Chondrocyte (in vitro differentiated cells): ENCODE results near the gene ADSS1. TPM values are rescaled to one million over a fixed set of nuclear protein-coding genes. Genes with fewer than 3 reads are reported as not detected.
"Not testable (repeated sequence)": the region's sequence is repeated elsewhere in the genome, so short reads cannot be mapped to it uniquely, and the experiment has no call there.

Experiments
- DNase-seq: peaks from one replicate; pipeline ENCODE4 v3.0.0; 2021; ENCODE audit warnings: mixed read lengths, low spot score
- H3K27ac Mint-ChIP-seq: one replicate; pipeline ENCODE4 v1.8.0; 2021; ENCODE audit warnings: mild to moderate bottlenecking, moderate library complexity, mixed read lengths; ENCODE audit not compliant: unreplicated experiment
- H3K27me3 Mint-ChIP-seq: 2 replicates; pipeline ENCODE4 v1.8.0; 2021; ENCODE audit warnings: low read depth, mixed read lengths
- H3K36me3 Mint-ChIP-seq: 2 replicates; pipeline ENCODE4 v1.8.0; 2021; ENCODE audit warnings: low read depth, mixed read lengths
- H3K4me1 Mint-ChIP-seq: 2 replicates; pipeline ENCODE4 v1.8.0; 2021; ENCODE audit warnings: low read depth, mild to moderate bottlenecking, mixed read lengths
- H3K4me3 Mint-ChIP-seq: one replicate; pipeline ENCODE4 v1.8.0; 2021; ENCODE audit warnings: mild to moderate bottlenecking, moderate library complexity, mixed read lengths; ENCODE audit not compliant: unreplicated experiment
- H3K9me3 Mint-ChIP-seq: 2 replicates; pipeline ENCODE4 v1.8.0; 2021; ENCODE audit warnings: low read depth, mixed read lengths
- CTCF ChIP-seq: fragments of 200-600 bp; sonication (generic); IDR thresholded peaks from 2 replicates; pipeline ENCODE4 v1.5.0; 2021; ENCODE audit warnings: antibody characterized with exemption, mild to moderate bottlenecking, moderate library complexity
- total RNA-seq: library from RNA; stranded (reverse); gene quantifications from 3 replicates; pipeline ENCODE4 v1.2.1, GENCODE V29; 2021

Gene ADSS1
- total RNA-seq, 1 donor from 2014 or later = 7.1 TPM

DNA sequence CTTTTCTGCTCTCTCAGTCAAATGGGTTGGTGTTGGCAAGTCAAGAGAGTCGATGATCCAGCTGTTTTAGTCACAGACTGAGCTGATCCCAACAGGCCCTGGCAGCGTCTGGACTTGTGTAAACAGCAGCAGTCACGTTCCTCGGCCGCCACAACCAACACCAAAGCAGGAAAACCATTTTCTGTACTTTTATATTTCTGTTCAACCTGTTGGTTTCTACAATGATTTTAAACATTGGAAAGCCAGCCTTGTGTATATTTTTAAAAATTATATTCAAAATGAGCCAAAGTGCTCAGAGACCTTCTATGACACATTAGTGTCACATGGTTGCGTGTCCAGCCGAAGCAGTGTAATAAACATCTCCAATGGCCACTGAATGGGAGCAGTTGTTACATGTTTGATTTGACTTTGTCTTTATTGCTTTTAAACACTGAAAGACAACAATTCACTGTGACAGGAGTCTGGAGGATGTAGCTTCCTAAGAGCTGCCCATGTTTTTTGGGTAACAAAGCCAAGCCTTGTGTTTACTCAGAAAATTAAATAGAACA, 23.0 kb downstream of the ADSS1 start:
- H3K4me3 Mint-ChIP-seq = no peak overlapping the region
- no peaks in the 10 kb centered on the region for H3K27me3 Mint-ChIP-seq

GRCh38 chr14:104747876-104748275, 23.8 kb downstream of the ADSS1 start:
- no peak for TF ChIP-seq CTCF
- no peak overlapping the region for H3K4me3 Mint-ChIP-seq
- H3K27ac Mint-ChIP-seq = peak overlapping the region; percentile 63
- no peak for DNase-seq
- H3K36me3 Mint-ChIP-seq = peaks cover 3% of the 10 kb centered on the region
- no peaks in the 10 kb centered on the region for H3K9me3 Mint-ChIP-seq
- no peaks in the 10 kb centered on the region for H3K27me3 Mint-ChIP-seq
- peaks cover 57% of the 10 kb centered on the region for H3K4me1 Mint-ChIP-seq

More for the DNA sequence above, 23.0 kb downstream of the ADSS1 start:
- Mint-ChIP-seq H3K36me3 (peaks cover 3% of the 10 kb centered on the region), H3K4me1 (peaks cover 60% of the 10 kb centered on the region), H3K9me3 (no peaks in the 10 kb centered on the region), H3K27ac (peak overlapping the region; percentile 75)
- TF ChIP-seq CTCF = no peak
- no peak for DNase-seq

GRCh38 chr14:104749111-104749649, 25.2 kb downstream of the ADSS1 start:
- peaks cover 2% of the 10 kb centered on the region for H3K36me3 Mint-ChIP-seq
- no peak for TF ChIP-seq CTCF
- H3K27ac Mint-ChIP-seq = peak overlapping the region; percentile 92
- H3K9me3 Mint-ChIP-seq = no peaks in the 10 kb centered on the region
- H3K27me3 Mint-ChIP-seq = no peaks in the 10 kb centered on the region
- H3K4me1 Mint-ChIP-seq = peaks cover 61% of the 10 kb centered on the region
- no peak overlapping the region for H3K4me3 Mint-ChIP-seq
- DNase-seq = no peak

GRCh38 chr14:104750056-104750752, 26.2 kb downstream of the ADSS1 start:
- Mint-ChIP-seq H3K27me3 (no peaks in the 10 kb centered on the region), H3K36me3 (peaks cover 2% of the 10 kb centered on the region), H3K4me1 (peaks cover 72% of the 10 kb centered on the region), H3K27ac (peak overlapping the region; percentile 92), H3K9me3 (no peaks in the 10 kb centered on the region), H3K4me3 (no peak overlapping the region)
- TF ChIP-seq CTCF = no peak
- DNase-seq = no peak

DNA sequence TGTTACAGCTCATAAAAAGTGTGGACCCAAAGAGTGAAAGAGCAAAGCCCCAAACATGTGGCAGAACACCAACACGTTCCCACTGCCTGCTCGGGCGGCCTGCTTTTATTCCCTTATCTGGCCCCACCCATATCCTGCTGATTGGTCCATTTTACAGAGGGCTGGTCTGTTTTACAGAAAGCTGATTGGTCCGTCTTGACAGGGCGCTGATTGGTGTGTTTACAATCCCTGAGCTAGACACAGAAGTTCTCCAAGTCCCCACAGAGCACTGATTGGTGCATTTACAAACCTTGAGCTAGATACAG, 26.7 kb downstream of the ADSS1 start:
- H3K36me3 Mint-ChIP-seq, H3K27me3 Mint-ChIP-seq, H3K4me3 Mint-ChIP-seq, H3K9me3 Mint-ChIP-seq, DNase-seq: not testable (repeated sequence)
- peaks cover 74% of the 10 kb centered on the region for H3K4me1 Mint-ChIP-seq
- H3K27ac Mint-ChIP-seq = peak overlapping the region; percentile 92
